Loucy (cell line): ENCODE data around the gene TXNRD1.

Source experiments
- EZH2phosphoT487 ChIP-seq: fragments of 200-600 bp; IDR thresholded peaks from 2 replicates; pipeline ENCODE4 v1.6.1; 2018; ENCODE audit warnings: antibody characterized with exemption, mild to moderate bottlenecking, moderate library complexity, borderline replicate concordance
- TF ChIP-seq, protein P1 (sequence below): fragments of 200-600 bp; sonication (generic); conservative IDR thresholded peaks from 2 replicates; pipeline ENCODE4 v1.5.1; 2014; ENCODE audit warnings: mild to moderate bottlenecking, antibody characterized with exemption, low read length

DNA sequence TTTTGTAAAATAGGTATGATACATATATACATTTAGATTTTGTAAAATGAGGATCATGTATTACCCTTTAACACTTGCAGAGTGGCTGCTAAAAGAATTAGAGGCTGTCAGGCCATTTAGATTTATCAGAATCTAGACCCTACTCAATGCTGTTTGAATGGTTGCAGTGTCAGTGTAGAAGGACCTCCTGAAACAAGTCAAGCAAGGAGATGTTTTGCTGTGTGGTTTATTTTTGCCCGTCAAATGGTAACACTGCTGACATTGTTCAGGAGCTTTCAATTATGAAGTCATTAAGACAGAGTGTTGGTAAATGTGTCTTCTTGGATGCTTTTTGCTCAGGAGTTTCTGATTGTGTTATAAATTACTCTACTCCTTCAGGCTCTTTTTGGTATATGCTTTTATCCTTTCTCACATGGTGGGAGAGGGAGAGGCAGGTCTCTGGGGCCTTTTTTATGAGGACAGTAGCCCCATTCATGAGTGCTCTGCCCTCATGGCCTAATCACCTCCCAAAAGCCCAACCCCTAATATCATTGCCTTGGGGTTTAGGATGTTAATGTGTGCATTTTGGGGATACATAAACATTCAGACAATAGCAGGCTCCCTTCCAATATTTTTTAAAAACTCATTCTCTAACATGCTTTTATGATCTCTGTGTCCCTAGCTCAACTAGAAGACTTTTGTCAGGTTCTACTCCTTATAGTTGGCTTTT, 104.5 kb downstream of the TXNRD1 start:
- TF ChIP-seq, protein P1, sequence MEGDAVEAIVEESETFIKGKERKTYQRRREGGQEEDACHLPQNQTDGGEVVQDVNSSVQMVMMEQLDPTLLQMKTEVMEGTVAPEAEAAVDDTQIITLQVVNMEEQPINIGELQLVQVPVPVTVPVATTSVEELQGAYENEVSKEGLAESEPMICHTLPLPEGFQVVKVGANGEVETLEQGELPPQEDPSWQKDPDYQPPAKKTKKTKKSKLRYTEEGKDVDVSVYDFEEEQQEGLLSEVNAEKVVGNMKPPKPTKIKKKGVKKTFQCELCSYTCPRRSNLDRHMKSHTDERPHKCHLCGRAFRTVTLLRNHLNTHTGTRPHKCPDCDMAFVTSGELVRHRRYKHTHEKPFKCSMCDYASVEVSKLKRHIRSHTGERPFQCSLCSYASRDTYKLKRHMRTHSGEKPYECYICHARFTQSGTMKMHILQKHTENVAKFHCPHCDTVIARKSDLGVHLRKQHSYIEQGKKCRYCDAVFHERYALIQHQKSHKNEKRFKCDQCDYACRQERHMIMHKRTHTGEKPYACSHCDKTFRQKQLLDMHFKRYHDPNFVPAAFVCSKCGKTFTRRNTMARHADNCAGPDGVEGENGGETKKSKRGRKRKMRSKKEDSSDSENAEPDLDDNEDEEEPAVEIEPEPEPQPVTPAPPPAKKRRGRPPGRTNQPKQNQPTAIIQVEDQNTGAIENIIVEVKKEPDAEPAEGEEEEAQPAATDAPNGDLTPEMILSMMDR: no peak
- TF ChIP-seq EZH2phosphoT487: no peak
